NCI-H2227 treated with DMSO at 0.1 percent for 48 hours (cell line): Measurements from ENCODE around the gene C2orf92.
"Not testable (repeated sequence)": the region's sequence is repeated elsewhere in the genome, so short reads cannot be mapped to it uniquely, and the experiment has no call there.

Experiments
- DNase-seq: peaks from one replicate; lab custom pipeline; 2025; lab: John Stamatoyannopoulos, UW

Gene C2orf92

GRCh38 chr2:97669448-97669847 is at the start of gene C2orf92:
C2orf92 (plus strand) TSS chr2:97669713; CDS start chr2:97669789, 76 bp downstream.
- DNase-seq: no peak

- DNase-seq: not testable (repeated sequence)
Measured at GRCh38 chr2:97620492-97620891, 49.0 kb upstream of the C2orf92 start.

- DNase-seq: not testable (repeated sequence)
Measured at GRCh38 chr2:97622976-97623375, 46.5 kb upstream of the C2orf92 start.

GRCh38 chr2:97625354-97626048 is 44.0 kb upstream of the C2orf92 start:
- not testable (repeated sequence) for DNase-seq

GRCh38 chr2:97626049-97626430 is 43.5 kb upstream of the C2orf92 start:
- not testable (repeated sequence) for DNase-seq

- DNase-seq: no peak
Measured at GRCh38 chr2:97644023-97644717, 25.3 kb upstream of the C2orf92 start.

- peak; percentile 56 for DNase-seq
Measured at GRCh38 chr2:97645112-97645694, 24.3 kb upstream of the C2orf92 start.

GRCh38 chr2:97645695-97646629 is 23.6 kb upstream of the C2orf92 start, which contains the start of gene COX5B:
COX5B (plus strand) TSS chr2:97646062; CDS start chr2:97646087, 25 bp downstream.
- DNase-seq: peak; percentile 99

GRCh38 chr2:97646977-97647376 is 22.5 kb upstream of the C2orf92 start:
- no peak for DNase-seq

- DNase-seq: no peak
Measured at GRCh38 chr2:97651114-97651513, 18.4 kb upstream of the C2orf92 start.

- DNase-seq: no peak
Measured at GRCh38 chr2:97653473-97653872, 16.0 kb upstream of the C2orf92 start.

GRCh38 chr2:97653874-97654273 is 15.6 kb upstream of the C2orf92 start:
- no peak for DNase-seq

GRCh38 chr2:97654309-97654708 is 15.2 kb upstream of the C2orf92 start:
- no peak for DNase-seq

- no peak for DNase-seq
Measured at GRCh38 chr2:97654791-97655190, 14.7 kb upstream of the C2orf92 start.

GRCh38 chr2:97656129-97656755 is 13.3 kb upstream of the C2orf92 start:
- DNase-seq: no peak

GRCh38 chr2:97656905-97657587 is 12.5 kb upstream of the C2orf92 start:
- no peak for DNase-seq

- DNase-seq: no peak
Measured at GRCh38 chr2:97657986-97658690, 11.4 kb upstream of the C2orf92 start.

- DNase-seq: no peak
Measured at GRCh38 chr2:97658691-97659157, 10.8 kb upstream of the C2orf92 start.

GRCh38 chr2:97659256-97660043 is 10.1 kb upstream of the C2orf92 start:
- DNase-seq: no peak
